ENCODE data around the gene SERP2. TPM values are rescaled to one million over a fixed set of nuclear protein-coding genes. Genes with fewer than 3 reads are reported as not detected.

The SERP2 gene
- total and polyA plus RNA-seq, 2 of the 8 experiments (the other 6 are each of a cell fraction or from before 2014, with no cell fraction given), result 2.0 to 2.3 TPM

GRCh38 chr13:44340508-44340907 is 33.1 kb upstream of the SERP2 start:
- no peak for TF ChIP-seq BACH1 (IDR thresholded peaks at IDR 0.05; ENCODE audit: low read length)
- no peak for TF ChIP-seq POLR2AphosphoS5 (IDR thresholded peaks at IDR 0.05; ENCODE audit: low read depth, low read length)
- TF ChIP-seq CHD2 (IDR thresholded peaks at IDR 0.05; ENCODE audit: low read length), result no peak
- TF ChIP-seq USF2 (IDR thresholded peaks at IDR 0.05; ENCODE audit: low read length), result no peak
- no peak for TF ChIP-seq TCF12 (IDR thresholded peaks at IDR 0.05; ENCODE audit: low read depth, low read length)
- Histone ChIP-seq H2BK12ac (ENCODE audit: low read depth, low read length) (no peak overlapping the region), H3K23me2 (ENCODE audit: low read depth, low read length) (no peaks in the 10 kb centered on the region), H3K56ac (replicated peaks; ENCODE audit: insufficient read length, low read depth, low read length) (no peak overlapping the region), H2AK5ac (ENCODE audit: low read depth, low read length) (no peak overlapping the region), H3K14ac (ENCODE audit: insufficient read length) (no peak overlapping the region), H2BK5ac (ENCODE audit: low read depth, low read length) (no peak overlapping the region), H3K36me3 (ENCODE audit: control insufficient read depth in 2 of 4, insufficient read depth in 4 of 4, low read length in 3 of 4) (no peaks in the 10 kb centered on the region), H3K4me1 (replicated peaks in 1 of 4; ENCODE audit: control insufficient read depth in 3 of 4, insufficient read depth in 4 of 4, low read length in 3 of 4) (no peaks in the 10 kb centered on the region), H2BK15ac (ENCODE audit: low read length) (no peak overlapping the region), H4K8ac (ENCODE audit: extremely low read depth, insufficient read depth, low read length) (no peak overlapping the region), H3K9ac (replicated peaks in 1 of 4; ENCODE audit: extremely low read depth in 1 of 4, low read depth in 3 of 4, low read length in 3 of 4) (no peak overlapping the region), H3K79me2 (ENCODE audit: control insufficient read depth in 1 of 2, insufficient read depth in 2 of 2, low read length in 2 of 2) (no peaks in the 10 kb centered on the region), H3K27me3 (replicated peaks in 1 of 4; ENCODE audit: control insufficient read depth in 3 of 4, extremely low read depth in 1 of 4, insufficient read depth in 3 of 4, low read length in 3 of 4) (no peaks in the 10 kb centered on the region), H3K4ac (replicated peaks; ENCODE audit: insufficient read length, low read depth, low read length) (no peak overlapping the region), H3K79me1 (ENCODE audit: low read depth, low read length) (no peaks in the 10 kb centered on the region), H2AFZ (ENCODE audit: low read length) (no peak overlapping the region), H3K27ac (ENCODE audit: low read depth, low read length) (no peak overlapping the region), H3K23ac (ENCODE audit: insufficient read length) (no peak overlapping the region), H4K5ac (ENCODE audit: insufficient read length, low read depth, low read length) (no peak overlapping the region), H4K20me1 (replicated peaks in 1 of 2; ENCODE audit: control insufficient read depth in 1 of 2, insufficient read depth in 2 of 2, low read length in 2 of 2) (no peaks in the 10 kb centered on the region), H3K4me2 (ENCODE audit: insufficient read depth in 1 of 2, low read depth in 2 of 2, low read length in 2 of 2) (no peak overlapping the region), H3K4me3 (ENCODE audit: extremely low read depth in 1 of 4, insufficient read depth in 2 of 4, low read depth in 3 of 4, low read length in 4 of 4) (no peak overlapping the region), H2BK120ac (replicated peaks; ENCODE audit: low read depth, low read length) (no peak overlapping the region), H2BK20ac (ENCODE audit: low read length) (no peak overlapping the region), H3K18ac (ENCODE audit: extremely low read depth, low read length) (no peak overlapping the region), H3K9me3 (ENCODE audit: insufficient read depth in 2 of 2, low read depth in 1 of 2, low read length in 1 of 2) (no peaks in the 10 kb centered on the region), H4K91ac (replicated peaks; ENCODE audit: insufficient read length, low read length) (no peak overlapping the region)
- FAIRE-seq (no peak), DNase-seq (ENCODE audit: low read depth in 1 of 2, low spot score in 2 of 2) (no peak)
- POLR2A ChIA-PET (ENCODE audit: partially characterized antibody), result interaction anchor here (0.7 kb wide), 1 partner anchor 316 kb away, joined by 3 read pairs; no protein-coding TSS in a partner anchor
- CTCF ChIA-PET (ENCODE audit: partially characterized antibody), result interaction anchor here (0.6 kb wide), 1 partner anchor 429 kb away, joined by 3 read pairs; no protein-coding TSS in a partner anchor
- WGBS, 2 experiments (ENCODE audit: extremely low coverage in 1 of 2, insufficient coverage in 1 of 2, insufficient read length in 1 of 2, insufficient replicate concordance in 2 of 2, low coverage in 1 of 2, low lambda C conversion rate in 2 of 2, missing lambda C conversion rate in 1 of 2), result 97% methylated on average over 2 of the region's 2 CpGs; no CpG with 5 or more reads in 1 of the 2 experiments
